ENCODE data around the gene MAGI2. TPM values are rescaled to one million over a fixed set of nuclear protein-coding genes. Genes with fewer than 3 reads are reported as not detected.

MAGI2 gene
- total and polyA plus RNA-seq, 2 of the 13 experiments (the other 11 are each of a cell fraction or from before 2014, with no cell fraction given), result 1.5 to 3.8 TPM

- TF ChIP-seq PRDM10 (CRISPR knock-in tag; IDR thresholded peaks at IDR 0.05; ENCODE audit: low read depth) (no peak), GPBP1L1 (CRISPR knock-in tag; IDR thresholded peaks at IDR 0.05) (no peak)
Observed at GRCh38 chr7:79216236-79216635, 237.2 kb downstream of the MAGI2 start (continued).

DNA sequence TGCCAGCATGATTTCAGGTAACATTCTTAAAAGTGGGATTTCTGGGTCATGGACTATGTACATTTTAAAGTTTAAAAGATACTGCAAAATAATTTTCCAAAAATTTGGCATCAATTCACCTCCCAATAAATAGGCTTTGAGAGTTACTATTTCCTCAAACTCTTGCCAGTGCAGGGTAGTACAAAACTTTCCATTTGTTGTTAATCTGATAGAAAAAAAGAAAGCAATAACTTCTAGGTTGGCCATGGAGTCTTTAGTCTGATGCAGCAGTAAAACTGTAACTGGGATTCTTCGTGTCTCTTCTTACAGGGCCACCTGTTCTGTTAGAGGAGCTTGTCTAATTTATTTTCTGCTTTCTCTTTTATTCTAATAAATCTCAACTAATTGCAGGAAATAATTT is 241.1 kb downstream of the MAGI2 start:
- FAIRE-seq, result no peak
- Histone ChIP-seq H3K4me2 (ENCODE audit: low read depth, low read length) (no peak overlapping the region; the same call in 1 of the 2 replicates), H4K20me1 (ENCODE audit: insufficient read depth, low read length) (no peaks in the 10 kb centered on the region), H3K36me3 (replicated peaks in 1 of 2; ENCODE audit: control insufficient read depth in 1 of 2, insufficient read depth in 2 of 2, low read length in 2 of 2) (no peaks in the 10 kb centered on the region), H3K9me3 (ENCODE audit: low read length) (no peaks in the 10 kb centered on the region), H3K79me2 (ENCODE audit: insufficient read depth, low read length) (no peaks in the 10 kb centered on the region), H3K4me3 (replicated peaks in 1 of 3; ENCODE audit: insufficient read depth in 1 of 3, low read depth in 2 of 3, low read length in 3 of 3) (no peak overlapping the region), H3K4me1 (ENCODE audit: insufficient read depth, low read length) (peaks cover 33% of the 10 kb centered on the region), H3K9ac (ENCODE audit: insufficient read depth, low read depth, low read length) (no peak overlapping the region), H2AFZ (ENCODE audit: low read length) (no peak overlapping the region), H3K27ac (ENCODE audit: extremely low read length, insufficient read depth, low read length) (peak overlapping the region; percentile 43), H3K27me3 (ENCODE audit: control insufficient read depth in 1 of 2, insufficient read depth in 2 of 2, low read length in 2 of 2) (no peaks in the 10 kb centered on the region)
- ChIA-PET CTCF (ENCODE audit: low intra/inter-chr PET ratio, low total read pairs) (no interaction called here), POLR2A (no interaction called here)
- intact Hi-C loops (cut with micrococcal nuclease; ENCODE audit: unreplicated experiment), result no loop called here
- ATAC-seq, result no peak
- in situ Hi-C loops (cut with HindIII; ENCODE audit: extremely low pct_ligation_motif_present, low pct_unique_long_range_greater_than_20kb), result no loop called here
- WGBS (ENCODE audit: low lambda C conversion rate), result 100% methylated on average over 1 of the region's 1 CpG
- BruUV-seq (replicated peaks), result no TSS peak
- DNase-seq (ENCODE audit: low spot score), result no peak
- TF ChIP-seq NCOA1 (CRISPR knock-in tag; IDR thresholded peaks at IDR 0.05) (no peak), ZNF331 (CRISPR knock-in tag; IDR thresholded peaks at IDR 0.05) (no peak), ZNF629 (CRISPR knock-in tag; conservative IDR thresholded peaks at IDR 0.05) (no peak), JUNB (CRISPR knock-in tag; IDR thresholded peaks at IDR 0.05; ENCODE audit: borderline replicate concordance) (no peak), ZNF777 (CRISPR knock-in tag; IDR thresholded peaks at IDR 0.05) (no peak), ZNF557 (CRISPR knock-in tag; IDR thresholded peaks at IDR 0.05) (no peak), SATB2 (CRISPR knock-in tag; IDR thresholded peaks at IDR 0.05) (no peak), TFE3 (CRISPR knock-in tag; IDR thresholded peaks at IDR 0.05) (no peak), REXO4 (CRISPR knock-in tag; IDR thresholded peaks at IDR 0.05; ENCODE audit: borderline replicate concordance) (no peak), ZBTB7B (CRISPR knock-in tag; IDR thresholded peaks at IDR 0.05) (no peak), ZSCAN31 (CRISPR knock-in tag; IDR thresholded peaks at IDR 0.05; ENCODE audit: low read depth) (no peak), KLF11 (CRISPR knock-in tag; IDR thresholded peaks at IDR 0.05) (no peak), ZNF225 (CRISPR knock-in tag; IDR thresholded peaks at IDR 0.05) (no peak)
- TF ChIP-seq, protein P1, sequence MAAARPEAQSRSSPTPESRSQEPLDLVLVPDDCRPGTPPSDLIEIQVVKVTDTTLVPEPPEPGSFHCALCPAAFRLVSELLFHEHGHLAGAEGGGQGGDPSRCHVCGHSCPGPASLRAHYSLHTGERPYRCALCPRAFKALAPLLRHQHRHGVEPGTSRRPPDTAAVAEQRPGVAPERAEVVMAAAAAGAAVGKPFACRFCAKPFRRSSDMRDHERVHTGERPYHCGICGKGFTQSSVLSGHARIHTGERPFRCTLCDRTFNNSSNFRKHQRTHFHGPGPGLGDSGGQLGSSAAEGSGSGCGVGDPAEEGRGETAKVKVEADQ (CRISPR knock-in tag; IDR thresholded peaks at IDR 0.05; ENCODE audit: borderline replicate concordance), result no peak
- TF ChIP-seq, protein P2, sequence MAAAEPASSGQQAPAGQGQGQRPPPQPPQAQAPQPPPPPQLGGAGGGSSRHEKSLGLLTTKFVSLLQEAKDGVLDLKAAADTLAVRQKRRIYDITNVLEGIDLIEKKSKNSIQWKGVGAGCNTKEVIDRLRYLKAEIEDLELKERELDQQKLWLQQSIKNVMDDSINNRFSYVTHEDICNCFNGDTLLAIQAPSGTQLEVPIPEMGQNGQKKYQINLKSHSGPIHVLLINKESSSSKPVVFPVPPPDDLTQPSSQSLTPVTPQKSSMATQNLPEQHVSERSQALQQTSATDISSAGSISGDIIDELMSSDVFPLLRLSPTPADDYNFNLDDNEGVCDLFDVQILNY (CRISPR knock-in tag; conservative IDR thresholded peaks at IDR 0.05), result no peak
